ENCODE results near the gene SH3GL2. TPM values are rescaled to one million over a fixed set of nuclear protein-coding genes. Genes with fewer than 3 reads are reported as not detected.

SH3GL2 gene
- total and polyA plus RNA-seq, 4 donors: 0.06 to 0.08 TPM; not detected in 2

DNA sequence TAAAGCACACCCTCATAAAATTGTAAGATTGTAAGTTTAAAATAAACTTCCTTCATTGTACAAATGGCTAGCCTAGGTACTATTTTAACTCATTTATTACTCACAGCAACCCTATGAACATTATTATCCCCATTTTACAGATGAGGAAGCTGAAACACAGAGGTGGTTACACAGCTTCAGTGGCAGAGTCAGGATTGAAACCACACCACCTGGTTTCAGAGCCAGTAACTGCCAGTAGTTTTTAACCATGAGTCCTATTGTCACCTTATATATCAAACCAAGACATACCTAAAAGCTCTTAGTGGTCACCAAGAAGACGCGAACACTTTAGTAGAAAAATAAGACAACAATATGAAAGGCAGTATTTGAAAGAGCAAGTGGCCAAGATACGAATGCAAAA lies 16.1 kb downstream of the SH3GL2 start:
- Histone ChIP-seq H3K4me3 (ENCODE audit: low read depth in 1 of 3, low read length in 3 of 3) (no peak overlapping the region), H3K4me1 (ENCODE audit: control insufficient read depth in 4 of 4, insufficient read depth in 4 of 4, low read length in 3 of 4) (no peaks in the 10 kb centered on the region), H3K9ac (ENCODE audit: low read depth in 1 of 2, low read length in 2 of 2) (no peak overlapping the region), H3K36me3 (ENCODE audit: control insufficient read depth in 4 of 4, insufficient read depth in 3 of 4, low read depth in 1 of 4, low read length in 3 of 4) (no peaks in the 10 kb centered on the region), H3K9me3 (ENCODE audit: control insufficient read depth in 4 of 4, low read length in 3 of 4) (no peaks in the 10 kb centered on the region), H3K27me3 (ENCODE audit: control insufficient read depth in 4 of 4, insufficient read depth in 4 of 4, low read length in 3 of 4) (peaks cover 0 to 3% (median 0%) of the 10 kb centered on the region in 4 donors), H3K27ac (ENCODE audit: low read depth in 1 of 2, low read length in 2 of 2) (no peak overlapping the region)
- TF ChIP-seq FOXA1 (IDR thresholded peaks at IDR 0.05) (no peak), RAD21 (IDR thresholded peaks at IDR 0.05) (no peak), RXRA (IDR thresholded peaks at IDR 0.05) (no peak), FOXA2 (IDR thresholded peaks at IDR 0.05) (no peak), HNF4A (conservative IDR thresholded peaks at IDR 0.05) (no peak), HNF4G (IDR thresholded peaks at IDR 0.05) (no peak), YY1 (IDR thresholded peaks at IDR 0.05) (no peak), EGR1 (IDR thresholded peaks at IDR 0.05; ENCODE audit: low read depth in 2 of 2) (no peak), SP1 (IDR thresholded peaks at IDR 0.05) (no peak), JUND (IDR thresholded peaks at IDR 0.05) (no peak)
- TF ChIP-seq, protein P1, sequence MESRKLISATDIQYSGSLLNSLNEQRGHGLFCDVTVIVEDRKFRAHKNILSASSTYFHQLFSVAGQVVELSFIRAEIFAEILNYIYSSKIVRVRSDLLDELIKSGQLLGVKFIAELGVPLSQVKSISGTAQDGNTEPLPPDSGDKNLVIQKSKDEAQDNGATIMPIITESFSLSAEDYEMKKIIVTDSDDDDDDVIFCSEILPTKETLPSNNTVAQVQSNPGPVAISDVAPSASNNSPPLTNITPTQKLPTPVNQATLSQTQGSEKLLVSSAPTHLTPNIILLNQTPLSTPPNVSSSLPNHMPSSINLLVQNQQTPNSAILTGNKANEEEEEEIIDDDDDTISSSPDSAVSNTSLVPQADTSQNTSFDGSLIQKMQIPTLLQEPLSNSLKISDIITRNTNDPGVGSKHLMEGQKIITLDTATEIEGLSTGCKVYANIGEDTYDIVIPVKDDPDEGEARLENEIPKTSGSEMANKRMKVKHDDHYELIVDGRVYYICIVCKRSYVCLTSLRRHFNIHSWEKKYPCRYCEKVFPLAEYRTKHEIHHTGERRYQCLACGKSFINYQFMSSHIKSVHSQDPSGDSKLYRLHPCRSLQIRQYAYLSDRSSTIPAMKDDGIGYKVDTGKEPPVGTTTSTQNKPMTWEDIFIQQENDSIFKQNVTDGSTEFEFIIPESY (IDR thresholded peaks at IDR 0.05): no peak
- TF ChIP-seq, protein P2, sequence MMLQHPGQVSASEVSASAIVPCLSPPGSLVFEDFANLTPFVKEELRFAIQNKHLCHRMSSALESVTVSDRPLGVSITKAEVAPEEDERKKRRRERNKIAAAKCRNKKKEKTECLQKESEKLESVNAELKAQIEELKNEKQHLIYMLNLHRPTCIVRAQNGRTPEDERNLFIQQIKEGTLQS (IDR thresholded peaks at IDR 0.05): no peak
- TF ChIP-seq, protein P3, sequence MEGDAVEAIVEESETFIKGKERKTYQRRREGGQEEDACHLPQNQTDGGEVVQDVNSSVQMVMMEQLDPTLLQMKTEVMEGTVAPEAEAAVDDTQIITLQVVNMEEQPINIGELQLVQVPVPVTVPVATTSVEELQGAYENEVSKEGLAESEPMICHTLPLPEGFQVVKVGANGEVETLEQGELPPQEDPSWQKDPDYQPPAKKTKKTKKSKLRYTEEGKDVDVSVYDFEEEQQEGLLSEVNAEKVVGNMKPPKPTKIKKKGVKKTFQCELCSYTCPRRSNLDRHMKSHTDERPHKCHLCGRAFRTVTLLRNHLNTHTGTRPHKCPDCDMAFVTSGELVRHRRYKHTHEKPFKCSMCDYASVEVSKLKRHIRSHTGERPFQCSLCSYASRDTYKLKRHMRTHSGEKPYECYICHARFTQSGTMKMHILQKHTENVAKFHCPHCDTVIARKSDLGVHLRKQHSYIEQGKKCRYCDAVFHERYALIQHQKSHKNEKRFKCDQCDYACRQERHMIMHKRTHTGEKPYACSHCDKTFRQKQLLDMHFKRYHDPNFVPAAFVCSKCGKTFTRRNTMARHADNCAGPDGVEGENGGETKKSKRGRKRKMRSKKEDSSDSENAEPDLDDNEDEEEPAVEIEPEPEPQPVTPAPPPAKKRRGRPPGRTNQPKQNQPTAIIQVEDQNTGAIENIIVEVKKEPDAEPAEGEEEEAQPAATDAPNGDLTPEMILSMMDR (IDR thresholded peaks at IDR 0.05; ENCODE audit: low read depth, low read length, missing input control): no peak
- 91% methylated on average over 3 of the region's 3 CpGs for WGBS
- DNase-seq (ENCODE audit: low spot score): no peak

DNA sequence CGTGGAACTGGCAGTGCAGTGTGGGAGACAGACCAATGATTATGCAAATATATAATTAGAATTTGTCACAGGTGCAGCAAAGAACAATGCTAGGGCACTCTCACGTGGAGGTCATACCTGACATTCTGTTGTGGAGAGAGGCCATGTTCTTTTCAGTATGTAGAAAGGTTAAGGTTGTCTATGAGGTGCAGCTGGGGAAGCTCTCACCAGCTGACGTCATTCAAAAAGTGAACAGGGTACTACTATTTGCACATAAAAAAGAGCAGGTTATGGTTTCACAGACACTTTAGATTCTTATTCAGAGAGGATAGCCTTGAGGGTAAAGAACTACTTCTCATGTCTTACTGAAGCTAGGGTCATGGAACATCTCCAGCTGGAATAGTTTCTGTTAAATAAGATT lies 19.1 kb downstream of the SH3GL2 start:
- TF ChIP-seq JUND (IDR thresholded peaks at IDR 0.05): no peak
- TF ChIP-seq FOXA1 (IDR thresholded peaks at IDR 0.05): no peak
- TF ChIP-seq, protein P1 (IDR thresholded peaks at IDR 0.05): no peak
- TF ChIP-seq, protein P4, sequence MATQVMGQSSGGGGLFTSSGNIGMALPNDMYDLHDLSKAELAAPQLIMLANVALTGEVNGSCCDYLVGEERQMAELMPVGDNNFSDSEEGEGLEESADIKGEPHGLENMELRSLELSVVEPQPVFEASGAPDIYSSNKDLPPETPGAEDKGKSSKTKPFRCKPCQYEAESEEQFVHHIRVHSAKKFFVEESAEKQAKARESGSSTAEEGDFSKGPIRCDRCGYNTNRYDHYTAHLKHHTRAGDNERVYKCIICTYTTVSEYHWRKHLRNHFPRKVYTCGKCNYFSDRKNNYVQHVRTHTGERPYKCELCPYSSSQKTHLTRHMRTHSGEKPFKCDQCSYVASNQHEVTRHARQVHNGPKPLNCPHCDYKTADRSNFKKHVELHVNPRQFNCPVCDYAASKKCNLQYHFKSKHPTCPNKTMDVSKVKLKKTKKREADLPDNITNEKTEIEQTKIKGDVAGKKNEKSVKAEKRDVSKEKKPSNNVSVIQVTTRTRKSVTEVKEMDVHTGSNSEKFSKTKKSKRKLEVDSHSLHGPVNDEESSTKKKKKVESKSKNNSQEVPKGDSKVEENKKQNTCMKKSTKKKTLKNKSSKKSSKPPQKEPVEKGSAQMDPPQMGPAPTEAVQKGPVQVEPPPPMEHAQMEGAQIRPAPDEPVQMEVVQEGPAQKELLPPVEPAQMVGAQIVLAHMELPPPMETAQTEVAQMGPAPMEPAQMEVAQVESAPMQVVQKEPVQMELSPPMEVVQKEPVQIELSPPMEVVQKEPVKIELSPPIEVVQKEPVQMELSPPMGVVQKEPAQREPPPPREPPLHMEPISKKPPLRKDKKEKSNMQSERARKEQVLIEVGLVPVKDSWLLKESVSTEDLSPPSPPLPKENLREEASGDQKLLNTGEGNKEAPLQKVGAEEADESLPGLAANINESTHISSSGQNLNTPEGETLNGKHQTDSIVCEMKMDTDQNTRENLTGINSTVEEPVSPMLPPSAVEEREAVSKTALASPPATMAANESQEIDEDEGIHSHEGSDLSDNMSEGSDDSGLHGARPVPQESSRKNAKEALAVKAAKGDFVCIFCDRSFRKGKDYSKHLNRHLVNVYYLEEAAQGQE (IDR thresholded peaks at IDR 0.05): no peak
- no peak for TF ChIP-seq HNF4G (IDR thresholded peaks at IDR 0.05)
- no peak for TF ChIP-seq NR2F2 (IDR thresholded peaks at IDR 0.05)
- no peak for TF ChIP-seq FOXA2 (IDR thresholded peaks at IDR 0.05)
- TF ChIP-seq TAF1 (conservative IDR thresholded peaks at IDR 0.05): no peak
- no peak for TF ChIP-seq RXRA (IDR thresholded peaks at IDR 0.05)
- TF ChIP-seq HNF4A (conservative IDR thresholded peaks at IDR 0.05): no peak
- TF ChIP-seq EGR1 (IDR thresholded peaks at IDR 0.05; ENCODE audit: low read depth in 2 of 2): no peak
- no peak for TF ChIP-seq SP1 (IDR thresholded peaks at IDR 0.05)
- TF ChIP-seq RAD21 (IDR thresholded peaks at IDR 0.05): no peak
- TF ChIP-seq YY1 (IDR thresholded peaks at IDR 0.05): no peak
- TF ChIP-seq, protein P2 (IDR thresholded peaks at IDR 0.05): no peak
- TF ChIP-seq, protein P3 (IDR thresholded peaks at IDR 0.05; ENCODE audit: low read depth, low read length, missing input control): no peak
- TF ChIP-seq GABPA (IDR thresholded peaks at IDR 0.05 in 1 of 2, conservative IDR thresholded peaks at IDR 0.05 in 1 of 2): no peak
- Histone ChIP-seq H3K9ac (ENCODE audit: low read depth in 1 of 2, low read length in 2 of 2) (no peak overlapping the region), H3K4me1 (ENCODE audit: control insufficient read depth in 4 of 4, insufficient read depth in 4 of 4, low read length in 3 of 4) (no peaks in the 10 kb centered on the region), H3K9me3 (ENCODE audit: control insufficient read depth in 4 of 4, low read length in 3 of 4) (no peaks in the 10 kb centered on the region), H3K4me3 (ENCODE audit: low read depth in 1 of 3, low read length in 3 of 3) (no peak overlapping the region), H3K36me3 (ENCODE audit: control insufficient read depth in 4 of 4, insufficient read depth in 3 of 4, low read depth in 1 of 4, low read length in 3 of 4) (no peaks in the 10 kb centered on the region), H3K27ac (ENCODE audit: low read depth in 1 of 2, low read length in 2 of 2) (no peak overlapping the region), H3K27me3 (ENCODE audit: control insufficient read depth in 4 of 4, insufficient read depth in 4 of 4, low read length in 3 of 4) (peaks cover 0 to 3% (median 0%) of the 10 kb centered on the region in 4 donors)
- DNase-seq (ENCODE audit: low spot score): no peak
- 85% methylated on average over 3 of the region's 3 CpGs for WGBS

All from liver (tissue), 9 donors.